GM19468 (cell line): ENCODE measurements around the gene FARS2.
A peak's percentile ranks its signal among the peaks of the same experiment; 100 is the strongest.

Experiments used
- ATAC-seq: cut with Tn5 transposase; IDR thresholded peaks from one replicate; pipeline ENCODE4 v1.9.1; 2021; ENCODE audit warnings: mild to moderate bottlenecking, moderate library complexity, moderate number of reproducible peaks; ENCODE audit not compliant: unreplicated experiment; ENCODE audit errors: extremely low read depth

Gene FARS2

DNA sequence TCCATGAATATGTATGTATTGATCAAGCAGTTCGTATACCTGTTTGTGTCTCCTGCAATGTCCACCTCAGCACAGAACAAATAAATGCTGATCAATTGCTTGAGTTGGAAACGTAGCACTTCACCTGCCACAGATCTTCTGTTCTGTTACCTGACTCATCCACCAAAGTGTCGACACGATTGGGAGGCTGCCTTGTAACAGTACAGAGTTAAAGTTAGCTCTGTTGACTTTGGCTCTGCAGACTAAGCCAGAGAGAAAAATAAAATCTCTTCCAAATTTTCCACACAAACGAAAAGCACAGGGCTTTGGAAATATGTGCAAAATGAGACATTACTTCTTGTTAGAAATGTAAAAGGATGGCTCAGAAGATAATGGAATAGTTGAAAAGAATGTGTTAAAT, 500.1 kb downstream of the FARS2 start:
- ATAC-seq = no peak

DNA sequence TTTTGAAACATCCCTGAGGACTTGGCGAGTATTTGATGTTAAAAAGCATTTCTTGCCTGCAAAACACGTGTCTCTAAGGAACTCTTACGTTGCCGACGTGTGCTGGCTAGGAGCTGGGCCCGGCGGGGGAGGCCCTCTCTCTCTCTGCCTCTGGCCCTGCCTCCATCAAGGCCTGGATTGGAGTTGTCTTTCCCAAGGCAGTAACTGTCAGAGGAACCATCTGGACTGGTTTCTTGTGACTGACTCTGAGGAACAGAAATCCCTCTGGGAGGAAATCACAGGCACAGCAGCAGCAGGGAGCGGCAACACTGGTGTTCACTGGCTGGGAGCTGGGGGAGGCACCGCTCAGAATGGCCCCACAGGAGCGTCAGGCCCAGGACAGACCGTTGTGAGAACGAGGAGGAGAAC, 501.3 kb downstream of the FARS2 start:
- no peak for ATAC-seq

DNA sequence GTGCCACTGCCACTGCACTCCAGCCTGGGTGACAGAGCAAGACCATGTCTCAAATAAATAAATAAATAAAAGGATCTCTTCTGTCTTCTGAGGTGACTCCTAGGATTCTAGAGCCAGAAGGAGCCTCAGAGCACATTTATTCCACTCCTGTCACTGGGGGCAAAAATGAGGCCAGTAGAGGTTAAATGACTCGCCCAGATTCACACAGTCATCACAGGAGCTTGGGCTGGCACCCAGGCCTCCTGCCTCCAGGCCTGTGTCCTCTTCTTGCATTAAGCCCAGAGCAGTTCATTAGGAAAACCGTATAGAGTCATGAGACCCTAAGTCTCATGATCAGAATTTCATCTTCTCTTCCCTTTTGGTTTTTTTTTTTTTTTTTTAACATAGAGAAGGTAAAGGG, 502.1 kb downstream of the FARS2 start:
- no peak for ATAC-seq

DNA sequence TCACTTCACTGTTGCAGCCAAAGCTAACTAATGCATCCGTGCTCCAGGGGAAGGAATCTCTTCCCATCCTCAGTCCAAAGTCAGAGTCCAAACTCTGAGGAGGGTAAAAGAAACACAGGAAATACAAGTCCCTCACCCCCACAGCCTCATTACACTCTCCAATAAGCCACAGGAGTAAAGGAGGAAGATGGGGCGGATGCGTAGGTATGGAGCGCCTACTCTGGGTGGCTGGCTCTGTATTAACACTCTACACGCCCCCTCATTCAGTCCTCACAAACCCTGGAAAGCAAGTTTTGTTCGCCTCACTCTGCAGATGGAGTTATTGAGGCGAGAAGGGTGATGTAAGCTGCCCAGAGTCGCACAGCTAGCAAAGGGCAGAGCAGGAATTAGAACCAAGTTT, 502.6 kb downstream of the FARS2 start:
- no peak for ATAC-seq

DNA sequence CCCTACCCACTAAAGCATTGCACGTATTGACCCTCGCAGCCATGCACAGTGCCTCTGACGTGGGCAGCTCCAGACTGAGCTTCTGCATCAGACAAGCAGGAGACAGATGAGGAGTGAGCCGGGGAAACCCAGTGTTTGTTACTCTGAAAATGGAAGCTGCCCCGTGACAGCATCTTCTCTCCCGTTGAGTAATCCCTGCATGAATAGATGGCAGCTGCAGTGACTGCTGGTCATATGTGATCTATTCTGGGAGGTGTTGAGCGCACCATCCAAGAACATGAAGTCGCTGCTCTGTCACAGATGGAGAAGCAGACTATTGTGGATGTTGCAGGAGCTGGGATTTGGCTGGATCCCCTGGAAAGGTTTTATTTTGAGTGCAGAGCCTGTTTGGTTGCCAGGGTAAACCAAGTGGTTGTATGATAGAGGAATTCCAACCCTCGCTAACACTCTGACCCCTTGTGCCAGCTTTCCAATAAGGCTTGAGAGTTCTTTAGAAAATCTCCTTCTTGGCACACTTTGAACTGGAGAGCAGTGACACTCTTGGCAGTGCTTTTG, 503.2 kb downstream of the FARS2 start:
- no peak for ATAC-seq

DNA sequence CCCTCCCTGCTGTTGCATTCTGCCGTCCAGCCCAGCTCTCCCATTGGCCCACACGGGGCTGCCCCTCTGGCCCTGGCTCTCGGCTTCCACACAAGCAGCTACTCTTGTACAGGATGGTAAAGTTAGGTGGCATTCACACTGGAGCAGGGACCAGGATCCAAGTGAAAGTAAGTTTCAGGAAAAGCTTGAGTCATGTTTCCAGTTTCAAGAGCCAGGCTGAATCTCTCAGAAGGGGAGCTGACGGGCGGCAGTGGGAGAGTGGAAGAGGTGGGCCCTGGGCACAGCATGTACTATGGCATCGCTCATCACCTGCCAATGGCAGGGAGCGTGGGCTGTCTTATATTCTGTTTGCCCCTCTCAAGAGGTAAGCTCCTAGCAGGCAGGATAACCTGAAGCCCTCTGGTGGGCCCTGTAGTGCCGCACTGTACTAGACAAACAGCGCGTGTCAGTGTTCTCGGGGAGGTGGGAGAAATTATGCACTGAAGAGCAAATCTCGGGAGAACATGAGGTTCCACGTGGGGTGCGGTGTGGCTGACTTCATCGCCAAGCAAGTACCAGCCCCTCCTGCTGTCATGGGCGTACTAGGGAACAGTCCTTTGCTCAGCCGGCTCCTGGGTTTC, 503.9 kb downstream of the FARS2 start:
- no peak for ATAC-seq

DNA sequence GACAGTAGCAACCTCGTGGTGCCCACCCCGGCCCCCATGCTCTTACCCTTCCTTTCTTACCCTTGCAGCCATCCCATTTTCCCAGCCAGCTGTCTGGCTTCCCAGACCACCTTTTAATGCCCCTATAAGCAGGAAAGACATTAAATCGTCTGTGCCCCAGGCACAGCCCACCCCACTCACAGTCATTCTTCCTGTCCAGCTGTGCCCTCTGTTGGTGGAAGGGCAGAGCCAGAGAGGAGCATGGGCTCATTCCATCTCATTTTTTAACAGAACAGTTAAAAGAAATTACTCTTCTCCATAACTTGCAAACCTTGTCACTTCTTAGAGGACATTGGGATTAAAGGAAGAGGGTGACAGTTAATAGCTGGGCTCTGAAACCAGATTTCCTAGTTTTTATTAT, 504.9 kb downstream of the FARS2 start:
- ATAC-seq = no peak

DNA sequence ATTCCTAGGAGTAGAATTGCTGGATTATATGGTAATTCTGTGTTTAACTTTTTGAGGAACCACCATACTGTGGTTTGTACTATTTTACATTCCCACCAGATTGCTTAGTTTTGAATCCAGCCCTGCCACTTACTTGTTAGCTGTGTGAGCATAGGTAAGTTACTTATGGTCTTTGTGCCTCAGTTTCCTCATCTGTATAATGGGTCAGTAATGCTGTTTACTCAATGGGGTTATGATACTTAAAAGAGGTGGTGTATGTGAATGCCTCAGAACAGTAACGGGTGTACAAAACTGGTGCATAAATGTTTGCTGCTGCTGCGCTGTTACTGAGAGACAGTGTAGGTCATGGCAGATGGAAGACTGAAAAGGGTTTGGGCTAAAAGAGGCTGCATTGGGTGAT, 506.2 kb downstream of the FARS2 start:
- ATAC-seq = no peak

DNA sequence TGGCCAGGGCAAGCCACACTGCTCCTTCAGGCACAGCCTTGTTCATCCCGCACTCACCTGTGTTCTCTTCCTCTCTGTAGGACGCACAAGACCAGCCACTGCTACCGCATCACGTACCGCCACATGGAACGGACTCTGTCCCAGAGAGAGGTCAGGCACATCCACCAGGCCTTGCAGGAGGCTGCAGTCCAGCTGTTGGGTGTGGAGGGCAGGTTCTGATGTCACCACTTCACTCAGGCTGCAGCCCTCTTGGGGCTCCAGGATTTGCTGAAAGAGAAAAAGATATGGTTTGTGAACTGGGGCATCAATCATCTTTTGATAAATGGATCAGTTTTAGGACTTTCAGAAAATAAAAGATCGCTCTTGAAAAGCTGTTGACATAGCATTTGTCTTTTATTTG, 509.9 kb downstream of the FARS2 start:
- no peak for ATAC-seq

DNA sequence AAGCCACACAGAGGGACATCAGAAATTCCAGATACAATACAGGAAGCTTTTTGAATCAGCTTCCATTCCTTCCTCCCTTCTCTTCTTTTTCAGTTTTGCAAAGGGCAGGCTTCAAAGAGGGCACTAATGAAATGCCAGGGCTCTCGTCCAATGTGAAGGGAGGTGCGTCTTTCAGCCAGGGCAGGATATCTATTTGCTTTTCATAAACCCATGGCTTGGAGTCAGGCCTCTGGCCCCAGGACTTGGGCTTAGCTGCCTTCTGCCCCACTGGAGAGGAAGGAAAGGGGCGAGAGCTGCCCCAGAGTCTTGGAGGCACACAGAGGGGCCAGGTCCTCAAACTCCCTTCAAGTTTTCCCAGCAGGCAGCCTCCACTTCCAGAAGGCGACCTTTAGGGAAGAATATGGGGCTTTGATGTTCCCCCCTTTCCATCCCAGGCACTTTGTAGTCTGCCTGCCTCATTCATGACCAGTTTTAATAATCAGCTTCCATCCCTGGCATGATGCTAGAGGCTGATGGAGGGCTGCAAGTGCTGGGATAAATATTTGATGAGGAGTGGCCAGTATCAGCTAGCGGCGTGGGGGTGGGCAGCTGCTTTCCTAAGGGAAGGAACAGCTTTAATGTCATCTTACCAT, 510.6 kb downstream of the FARS2 start:
- no peak for ATAC-seq

DNA sequence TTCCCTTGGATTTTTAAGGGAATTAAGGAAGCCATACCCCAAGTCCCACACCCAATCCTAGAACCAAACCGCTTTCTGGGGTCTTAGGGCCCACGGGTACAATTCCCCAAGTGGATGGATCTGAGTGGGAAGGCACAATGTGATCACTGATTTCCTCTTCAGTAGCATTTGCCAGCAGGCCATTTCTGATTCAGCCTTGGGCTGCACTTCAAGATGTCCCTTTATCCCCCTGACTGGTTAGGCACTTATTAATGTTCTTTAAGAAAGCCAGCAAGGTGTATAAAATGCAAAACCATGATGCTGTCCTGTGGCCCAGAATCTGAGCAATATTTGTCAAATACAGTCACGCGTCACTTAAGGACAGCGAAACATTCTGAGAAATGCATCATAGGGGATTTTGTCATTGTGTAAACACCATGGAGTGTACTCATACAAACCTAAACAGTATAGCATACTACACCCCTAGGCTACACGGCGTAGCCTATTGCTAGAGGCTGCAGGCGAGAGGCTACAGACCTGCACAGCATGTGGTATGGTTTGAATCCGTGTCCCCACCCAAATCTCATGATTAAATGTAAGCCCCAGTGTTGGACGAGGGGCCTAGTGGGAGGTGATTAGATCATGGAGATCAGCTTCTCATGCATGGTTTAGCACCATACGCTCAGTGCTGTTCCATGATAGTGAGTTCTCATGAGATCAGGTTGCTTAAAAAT, 511.3 kb downstream of the FARS2 start:
- no peak for ATAC-seq

DNA sequence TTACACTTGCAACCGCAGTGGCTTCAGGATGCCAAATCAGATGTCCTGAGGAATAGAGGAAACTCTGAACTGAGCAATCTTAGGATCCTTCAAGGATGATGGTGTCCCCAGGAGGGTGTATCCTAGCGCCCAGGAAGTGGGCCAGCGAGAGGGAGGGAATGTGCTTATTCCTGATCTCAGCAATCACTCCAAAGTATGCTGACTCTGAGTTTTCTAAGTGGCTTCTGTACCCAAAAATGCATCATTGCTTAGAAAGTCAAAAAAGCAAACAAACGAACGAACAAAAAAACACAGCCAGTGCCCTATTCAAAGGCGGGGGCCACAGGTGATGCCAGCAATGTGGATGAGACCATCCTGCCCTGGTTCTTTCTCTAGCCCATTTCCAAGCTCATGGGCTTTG, 514.8 kb downstream of the FARS2 start:
- ATAC-seq = no peak

DNA sequence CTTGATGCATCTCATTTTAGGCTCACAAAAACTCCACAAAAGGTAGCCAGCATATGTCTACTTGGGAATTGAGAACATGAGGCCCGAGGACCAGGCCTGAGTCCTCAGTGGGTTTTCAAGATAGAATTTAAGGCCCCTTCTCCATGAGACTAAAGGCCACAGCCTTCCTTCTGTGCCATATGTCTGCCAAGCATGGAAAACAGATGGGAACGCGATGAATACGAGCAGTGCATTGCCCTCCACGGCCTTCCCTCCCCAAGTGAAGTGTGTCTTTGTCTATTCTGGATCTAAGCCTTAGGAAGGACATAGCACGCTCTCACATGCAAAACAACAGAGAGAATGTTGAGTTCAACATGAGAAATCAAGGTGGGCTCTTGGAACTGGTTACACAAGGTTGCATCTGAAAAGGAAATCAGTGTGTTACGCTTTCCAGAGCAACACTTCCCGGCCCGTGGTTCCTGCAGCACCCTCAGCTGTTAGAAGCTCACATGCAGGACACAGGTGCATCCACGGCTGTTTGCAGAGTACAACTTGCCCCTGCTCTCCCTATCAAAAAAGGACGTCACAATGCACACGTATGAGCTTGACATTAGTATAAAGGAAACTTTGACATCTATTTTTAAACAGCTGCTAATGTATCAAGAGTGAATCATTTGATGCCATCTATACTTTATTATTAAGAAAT, 515.5 kb downstream of the FARS2 start:
- no peak for ATAC-seq

DNA sequence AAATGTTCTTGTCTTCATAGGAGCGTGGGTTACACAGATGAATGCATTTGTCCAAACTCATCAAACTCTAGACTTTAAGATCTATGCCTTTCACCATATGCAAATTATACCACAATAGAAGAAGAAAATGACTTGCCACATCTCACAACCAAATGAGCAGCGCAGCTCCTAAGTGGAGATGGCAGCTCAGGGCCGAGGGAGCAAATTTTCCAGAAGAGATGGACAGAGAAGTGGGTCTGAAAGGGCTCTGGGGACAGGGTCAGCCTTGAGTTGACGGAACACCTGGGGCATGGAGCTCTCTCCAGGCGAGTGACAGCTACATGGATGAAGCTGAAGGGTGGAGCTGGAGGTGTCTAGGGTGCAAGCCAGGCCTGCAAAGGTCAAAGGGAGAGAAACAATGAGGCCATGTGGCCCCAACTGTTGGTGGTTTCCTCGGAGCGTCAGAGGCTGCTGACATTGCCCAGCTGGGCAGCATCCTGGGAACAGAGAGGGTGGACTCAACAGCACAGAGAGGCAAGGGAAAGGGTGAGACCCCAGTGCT, 517.1 kb downstream of the FARS2 start:
- peak; percentile 63 for ATAC-seq

DNA sequence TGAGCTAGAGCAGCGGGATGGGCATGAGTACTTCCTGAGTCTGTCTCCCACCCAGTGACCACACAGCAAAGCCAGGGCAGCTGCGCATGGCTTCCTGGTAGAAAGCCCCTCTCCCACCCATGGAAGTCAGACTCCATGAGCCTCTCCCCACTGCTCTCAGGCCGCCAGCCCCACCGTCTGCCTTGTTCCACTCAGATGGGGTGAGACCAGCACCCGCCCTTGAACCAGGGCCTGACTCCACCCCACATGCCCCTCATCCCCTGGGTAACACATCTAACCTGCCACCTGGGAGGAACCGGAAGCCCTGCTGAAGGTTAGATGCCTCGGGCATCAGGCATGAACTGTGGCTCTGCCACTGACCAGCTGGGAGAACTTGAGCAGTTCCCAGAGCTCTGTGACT, 517.6 kb downstream of the FARS2 start:
- ATAC-seq = no peak

DNA sequence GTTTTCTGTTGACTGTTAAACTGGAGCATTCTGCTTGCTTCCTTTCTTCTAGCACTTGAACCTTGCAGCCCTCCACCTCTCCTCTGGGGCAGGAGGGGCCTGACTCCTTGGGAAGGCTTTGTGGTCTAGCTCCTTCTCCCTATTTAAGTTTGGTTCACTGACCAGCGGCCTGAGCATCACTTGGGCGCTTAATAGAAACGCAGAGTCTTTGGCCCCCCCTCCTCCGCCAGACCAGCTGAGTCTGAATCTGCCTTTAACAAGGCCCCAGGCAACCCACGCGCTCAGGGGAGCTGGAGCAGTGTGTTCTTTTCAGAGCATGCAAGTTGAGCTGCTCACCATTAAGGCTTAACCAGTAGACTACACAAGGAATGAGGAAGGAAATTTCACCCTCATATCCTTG, 519.7 kb downstream of the FARS2 start:
- ATAC-seq = no peak

DNA sequence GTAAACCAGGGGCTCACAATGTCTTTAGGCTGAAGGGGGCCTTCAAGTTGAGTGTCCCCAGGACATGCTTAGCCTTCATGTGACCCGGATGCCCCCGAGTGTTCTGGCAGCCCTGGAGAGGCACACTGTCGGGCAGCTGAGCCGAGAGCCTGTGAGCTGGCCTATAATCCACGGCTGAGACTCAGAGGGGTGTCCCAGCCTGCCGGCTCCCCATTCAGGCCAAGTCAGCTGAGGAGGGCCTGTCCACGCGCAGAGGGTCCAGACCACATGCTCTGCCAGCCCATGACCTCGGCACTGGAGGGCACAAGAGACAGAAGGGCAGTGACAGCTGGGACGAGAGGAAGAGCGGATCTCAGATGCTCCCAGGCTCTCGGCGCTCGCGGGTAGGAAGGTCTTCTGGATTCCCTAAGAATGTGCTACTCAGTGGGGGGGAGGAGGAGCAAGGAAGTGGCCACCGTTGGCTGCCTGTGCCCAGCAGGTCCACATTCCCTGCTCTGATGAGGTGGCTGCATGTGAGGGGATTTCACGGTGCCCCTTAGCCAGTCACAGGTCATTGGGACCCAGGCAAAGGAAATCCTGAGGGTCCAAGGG, 520.7 kb downstream of the FARS2 start:
- no peak for ATAC-seq

DNA sequence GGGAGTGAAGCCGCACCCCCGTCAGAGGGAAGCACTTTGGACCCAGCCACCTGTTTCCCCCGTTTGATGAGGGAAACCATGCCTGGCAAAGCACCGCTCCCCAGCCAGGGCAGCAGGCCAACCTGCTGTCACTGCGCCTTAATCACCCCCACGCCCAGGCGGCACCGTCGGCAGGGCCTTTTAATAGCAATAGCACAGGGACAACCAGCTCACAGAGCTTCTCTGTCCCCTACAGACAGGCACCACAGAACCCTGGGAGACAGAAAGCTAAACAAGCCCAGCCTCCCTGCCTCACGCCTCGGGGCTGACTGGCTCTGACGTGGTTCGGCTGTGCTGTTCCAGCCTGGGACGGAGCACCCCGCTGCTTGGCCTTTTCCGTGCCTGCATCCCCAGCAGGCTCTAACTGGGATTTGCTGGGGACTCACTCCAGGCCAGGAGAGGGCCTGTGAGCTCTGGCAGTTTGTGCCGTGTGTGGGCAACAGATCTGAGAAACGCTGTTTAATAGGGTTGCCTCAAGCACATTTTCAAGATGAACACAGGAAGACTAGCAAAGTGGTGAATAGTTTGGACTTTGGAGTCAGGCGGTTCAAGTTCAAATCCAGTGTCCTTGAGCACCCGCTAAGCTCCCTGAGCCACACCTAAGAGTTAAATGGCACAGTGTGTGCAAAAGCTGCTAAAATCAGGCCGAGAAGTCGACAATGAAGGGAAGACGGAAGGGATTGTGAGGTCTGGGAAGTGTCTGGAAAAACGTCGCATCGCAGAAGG, 521.7 kb downstream of the FARS2 start:
- no peak for ATAC-seq

DNA sequence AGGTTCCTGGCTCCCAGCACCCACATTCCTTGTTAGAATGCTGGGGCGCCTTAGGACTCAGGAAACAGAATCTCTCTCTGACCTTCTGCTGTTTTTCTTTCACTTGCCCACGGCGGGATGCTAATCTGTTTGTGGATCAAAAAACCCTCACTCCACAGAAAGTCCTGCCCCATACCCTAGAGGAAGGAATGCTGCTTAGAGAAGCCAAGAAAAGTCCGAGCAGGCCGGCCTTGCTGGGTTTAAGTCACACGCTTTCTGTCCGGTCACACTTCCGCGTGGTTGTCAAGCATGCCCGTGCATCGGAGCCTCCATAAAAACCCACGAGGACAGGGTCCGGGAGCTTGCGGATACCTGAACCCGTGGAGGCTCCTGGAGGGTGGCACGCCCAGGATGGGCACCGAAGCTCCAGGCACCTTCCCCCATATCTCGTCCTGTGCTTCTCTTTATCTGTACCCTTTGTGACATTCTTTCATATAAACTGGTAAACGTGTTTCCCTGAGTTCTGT, 522.3 kb downstream of the FARS2 start:
- ATAC-seq = no peak
